Measurements from ENCODE around the gene SPSB1. TPM values are rescaled to one million over a fixed set of nuclear protein-coding genes. Genes with fewer than 3 reads are reported as not detected.

SPSB1 gene
- total and polyA plus RNA-seq, 2 of the 4 experiments (the other 2 are of a cell fraction): 16.7 to 19.8 TPM

GRCh38 chr1:9324246-9325096, 31.8 kb downstream of the SPSB1 start:
- no peak overlapping the region for H3K18ac ChIP-seq (ENCODE audit: low read depth, low read length)
- 0 out of 2 replicates have a peak overlapping the region, but pooled peaks have one; percentile 34 for H3K23ac ChIP-seq (ENCODE audit: low read depth, low read length)
- no peaks in the 10 kb centered on the region for H3K9me3 ChIP-seq (ENCODE audit: control insufficient read depth, insufficient read depth, low read length)
- H2BK120ac ChIP-seq (ENCODE audit: low read depth, low read length): no peak overlapping the region
- ATAC-seq (ENCODE audit: low read depth) (no peak), DNase-seq (no peak)
- ChIA-PET POLR2A (ENCODE audit: unreplicated experiment) (no interaction called here), CTCF (no interaction called here)
- no peak overlapping the region; the same call in 2 of the 3 replicates for H2BK15ac ChIP-seq (ENCODE audit: low read depth, low read length)
- peaks cover 63% of the 10 kb centered on the region for H3K9me1 ChIP-seq (ENCODE audit: insufficient read depth, low read length)
- no peak overlapping the region for H3K4me3 ChIP-seq (ENCODE audit: insufficient read depth, low read depth, low read length)
- no peak overlapping the region for H3K9ac ChIP-seq (ENCODE audit: low read depth, low read length)
- no peaks in the 10 kb centered on the region for H3K27me3 ChIP-seq (ENCODE audit: control insufficient read depth, insufficient read depth, low read length)
- H3K79me1 ChIP-seq (ENCODE audit: low read depth in 1 of 2, low read length in 2 of 2): peaks cover 45 to 96% of the 10 kb centered on the region in 2 experiments
- H2AFZ ChIP-seq (replicated peaks; ENCODE audit: low read length, poor library complexity): no peak overlapping the region
- 81% methylated on average over 17 of the region's 33 CpGs; no CpG with 5 or more reads in 1 of the 2 experiments for WGBS, 2 experiments (ENCODE audit: extremely low coverage in 2 of 2, insufficient read length in 1 of 2)
- H3K4me2 ChIP-seq (ENCODE audit: low read depth, low read length): no peak overlapping the region
- TF ChIP-seq FOS (IDR thresholded peaks at IDR 0.05; ENCODE audit: low read depth, low read length): no peak
- no peak for TF ChIP-seq RAD21 (IDR thresholded peaks at IDR 0.05; ENCODE audit: low read length)
- TF ChIP-seq MAFK (IDR thresholded peaks at IDR 0.05; ENCODE audit: low read depth, low read length): no peak
- TF ChIP-seq RCOR1 (IDR thresholded peaks at IDR 0.05; ENCODE audit: insufficient replicate concordance, low read length): no peak
- no peak for TF ChIP-seq CHD1 (IDR thresholded peaks at IDR 0.05; ENCODE audit: low read depth, low read length)
- no peak for TF ChIP-seq BHLHE40 (IDR thresholded peaks at IDR 0.05; ENCODE audit: low read depth, low read length)
- TF ChIP-seq CTCF (conservative IDR thresholded peaks at IDR 0.05; ENCODE audit: low read depth, low read length): no peak
- TF ChIP-seq MAZ (IDR thresholded peaks at IDR 0.05; ENCODE audit: borderline replicate concordance, low read depth, low read length): no peak
- no peak for TF ChIP-seq CEBPB (IDR thresholded peaks at IDR 0.05; ENCODE audit: low read depth, low read length)
- no peak for TF ChIP-seq NFE2L2 (IDR thresholded peaks at IDR 0.05; ENCODE audit: low read depth, low read length)
- no peak for TF ChIP-seq USF2 (IDR thresholded peaks at IDR 0.05; ENCODE audit: low read depth, low read length)
- TF ChIP-seq SMC3 (IDR thresholded peaks at IDR 0.05; ENCODE audit: low read depth, low read length): no peak
- H3K4me1 ChIP-seq (ENCODE audit: control insufficient read depth, insufficient read depth, low read length): peaks cover 43% of the 10 kb centered on the region
- H2BK20ac ChIP-seq (ENCODE audit: low read depth, low read length): no peak overlapping the region
- H3K56ac ChIP-seq (ENCODE audit: extremely low read depth, insufficient read depth, low read length): no peak overlapping the region
- in situ Hi-C loops (cut with MboI; ENCODE audit: low sequenced_read_pairs) (no loop called here), dilution Hi-C loops (cut with HindIII; ENCODE audit: low sequenced_read_pairs, unreplicated experiment) (no loop called here), intact Hi-C loops (cut with micrococcal nuclease) (no loop called here)
- peaks cover 98% of the 10 kb centered on the region for H4K20me1 ChIP-seq (ENCODE audit: insufficient read depth, low read length)
- no peak overlapping the region for H3K4ac ChIP-seq (ENCODE audit: low read depth, low read length)
- no peak overlapping the region for H4K8ac ChIP-seq (ENCODE audit: low read depth in 2 of 2, low read length in 2 of 2)
- no peak overlapping the region for H2AK9ac ChIP-seq (replicated peaks; ENCODE audit: low read depth, low read length, poor library complexity)
- H3K14ac ChIP-seq (replicated peaks; ENCODE audit: low read depth, low read length): no peak overlapping the region
- H3K27ac ChIP-seq (ENCODE audit: insufficient read depth, low read length): no peak overlapping the region
- no peak overlapping the region for H2BK5ac ChIP-seq (ENCODE audit: low read depth, low read length, poor library complexity, severe bottlenecking)
- 0 out of 2 replicates have a peak overlapping the region, but pooled peaks have one; percentile 12 for H4K91ac ChIP-seq (ENCODE audit: insufficient read depth, low read depth, low read length)
- no peaks in the 10 kb centered on the region for H3K36me3 ChIP-seq (ENCODE audit: control insufficient read depth, insufficient read depth, low read length)
- peak overlapping the region; percentile 40; the same call in 1 of the 2 replicates for H2AK5ac ChIP-seq (ENCODE audit: low read depth, low read length)
- no peak overlapping the region for H4K5ac ChIP-seq (ENCODE audit: low read depth, low read length)
- BruUV-seq (replicated peaks): no TSS peak

Measured in IMR-90 (cell line).